GM23338 (cell line): ENCODE measurements around the gene SMAD9. TPM values are rescaled to one million over a fixed set of nuclear protein-coding genes. Genes with fewer than 3 reads are reported as not detected.

Experiments
- ATAC-seq: fragments of 200-7000 bp; cut with Tn5 transposase; 3 replicates; pipeline ENCODE4 v1.9.1; 2020
- DNase-seq: peaks from one replicate; pipeline ENCODE4 v3.0.0-alpha.2; 2015; ENCODE audit warnings: low spot score
- H2AFZ ChIP-seq: fragments of 200-600 bp; sonication (generic); 2 replicates; pipeline ENCODE4 v1.8.0; 2016; ENCODE audit warnings: antibody characterized with exemption, mild to moderate bottlenecking, moderate library complexity
- H3F3A ChIP-seq: fragments of 200-600 bp; sonication (generic); replicated peaks from 2 replicates; pipeline ENCODE4 v1.8.0; 2017; ENCODE audit warnings: antibody characterized with exemption, mixed run types, low read depth
- H3K27ac ChIP-seq: fragments of 200-600 bp; sonication (generic); 2 replicates; pipeline ENCODE4 v1.6.1; 2016; ENCODE audit warnings: low read depth
- H3K27me3 ChIP-seq: fragments of 200-600 bp; sonication (generic); 2 replicates; pipeline ENCODE4 v1.8.0; 2016; ENCODE audit warnings: mild to moderate bottlenecking, mixed run types, moderate library complexity; ENCODE audit not compliant: insufficient read depth
- H3K36me3 ChIP-seq: fragments of 200-600 bp; sonication (generic); 2 replicates; pipeline ENCODE4 v1.8.0; 2016; ENCODE audit warnings: mild to moderate bottlenecking; ENCODE audit not compliant: insufficient read depth
- H3K4me1 ChIP-seq: fragments of 200-600 bp; sonication (generic); 2 replicates; pipeline ENCODE4 v1.8.0; 2016; ENCODE audit warnings: mild to moderate bottlenecking, moderate library complexity; ENCODE audit not compliant: insufficient read depth
- H3K4me2 ChIP-seq: fragments of 200-600 bp; sonication (generic); 2 replicates; pipeline ENCODE4 v1.7.1; 2017; ENCODE audit warnings: mixed run types
- H3K4me3 ChIP-seq: fragments of 200-600 bp; sonication (generic); 2 replicates; pipeline ENCODE4 v1.6.1; 2016; ENCODE audit warnings: mixed run types
- H3K79me2 ChIP-seq: fragments of 200-600 bp; sonication (generic); replicated peaks from 2 replicates; pipeline ENCODE4 v1.8.0; 2017; ENCODE audit warnings: mild to moderate bottlenecking; ENCODE audit not compliant: insufficient read depth
- H3K9me2 ChIP-seq: fragments of 200-600 bp; sonication (generic); 2 replicates; pipeline ENCODE4 v1.8.0; 2017; ENCODE audit not compliant: insufficient read depth
- H4K20me1 ChIP-seq: fragments of 200-600 bp; sonication (generic); replicated peaks from 2 replicates; pipeline ENCODE4 v1.8.0; 2017; ENCODE audit warnings: mild to moderate bottlenecking; ENCODE audit not compliant: insufficient read depth
- H3K27ac Mint-ChIP-seq: 2 replicates; pipeline ENCODE4 v1.8.0; 2020; ENCODE audit warnings: inconsistent platforms, mild to moderate bottlenecking, moderate library complexity, mixed read lengths
- H3K27me3 Mint-ChIP-seq: 3 replicates; pipeline ENCODE4 v1.8.0; 2022; ENCODE audit warnings: low read depth, mild to moderate bottlenecking, moderate library complexity, mixed read lengths, inconsistent platforms; ENCODE audit not compliant: insufficient read depth, poor library complexity
- H3K36me3 Mint-ChIP-seq: 3 replicates; pipeline ENCODE4 v1.8.0; 2021; ENCODE audit warnings: low read depth, mild to moderate bottlenecking, inconsistent platforms, moderate library complexity, mixed read lengths
- H3K4me1 Mint-ChIP-seq: 3 replicates; pipeline ENCODE4 v1.8.0; 2020; ENCODE audit warnings: mild to moderate bottlenecking, inconsistent platforms, mixed read lengths
- H3K4me3 Mint-ChIP-seq: 3 replicates; pipeline ENCODE4 v1.8.0; 2021; ENCODE audit warnings: moderate library complexity, mild to moderate bottlenecking, inconsistent platforms, mixed read lengths
- H3K9me3 Mint-ChIP-seq: 3 replicates; pipeline ENCODE4 v1.8.0; 2020; ENCODE audit warnings: moderate library complexity, mild to moderate bottlenecking, inconsistent platforms, mixed read lengths
- CREB1 ChIP-seq: fragments of 250-450 bp; sonication (Bioruptor Pico); IDR thresholded peaks from 2 replicates; pipeline ENCODE4 v1.5.0; 2020; ENCODE audit warnings: low read depth, mild to moderate bottlenecking, moderate library complexity
- EZH2phosphoT487 ChIP-seq: fragments of 200-600 bp; sonication (generic); IDR thresholded peaks from one replicate; pipeline ENCODE4 v1.8.1; 2018; ENCODE audit warnings: antibody characterized with exemption; ENCODE audit not compliant: unreplicated experiment
- JUNB ChIP-seq: IDR thresholded peaks from one replicate; pipeline ENCODE4 v1.6.1; 2016; ENCODE audit warnings: antibody characterized with exemption; ENCODE audit not compliant: unreplicated experiment
- NANOG ChIP-seq: IDR thresholded peaks from 2 replicates; pipeline ENCODE4 v1.6.1; 2016; ENCODE audit warnings: antibody characterized with exemption, borderline replicate concordance
- ZNF331 ChIP-seq: fragments of 250-450 bp; sonication (Bioruptor Pico); IDR thresholded peaks from 2 replicates; pipeline ENCODE4 v1.5.0; 2020; ENCODE audit warnings: low read depth, mild to moderate bottlenecking, moderate library complexity
- polyA plus RNA-seq: library from polyadenylated mRNA; unstranded; fragments of >200 nt; fragmentation: Nextera tagmentation; extraction: Ambion mirVana; gene quantifications from 2 replicates; pipeline ENCODE4 v1.2.1, GENCODE V29; 2016
- total RNA-seq: library from RNA; depleted of rRNA; stranded (reverse); fragments of >200 nt; shearing (Covaris generic); gene quantifications from 2 replicates; pipeline ENCODE4 v1.2.3, GENCODE V29; 2014
- TF ChIP-seq, protein P1 (sequence below), 2 experiments: fragments of 200-600 bp in 1 of 2; sonication (generic) in 1 of 2; conservative IDR thresholded peaks; 2 replicates each; pipeline versions ENCODE4 v1.5.1 to v1.6.1; 2016 to 2017; ENCODE audit warnings: antibody characterized with exemption in 2 of 2, low read depth in 2 of 2, mild to moderate bottlenecking in 2 of 2, moderate library complexity in 1 of 2
- TF ChIP-seq, protein P2 (sequence below): IDR thresholded peaks from 2 replicates; pipeline ENCODE4 v1.6.1; 2016; ENCODE audit warnings: antibody characterized with exemption
- TF ChIP-seq, protein P3 (sequence below): fragments of 250-450 bp; sonication (Bioruptor Pico); IDR thresholded peaks from 2 replicates; pipeline ENCODE4 v1.5.0; 2020; ENCODE audit warnings: mild to moderate bottlenecking, moderate library complexity

The SMAD9 gene
- total and polyA plus RNA-seq, 2 experiments from 2014 or later: 0.95 to 1.3 TPM

DNA sequence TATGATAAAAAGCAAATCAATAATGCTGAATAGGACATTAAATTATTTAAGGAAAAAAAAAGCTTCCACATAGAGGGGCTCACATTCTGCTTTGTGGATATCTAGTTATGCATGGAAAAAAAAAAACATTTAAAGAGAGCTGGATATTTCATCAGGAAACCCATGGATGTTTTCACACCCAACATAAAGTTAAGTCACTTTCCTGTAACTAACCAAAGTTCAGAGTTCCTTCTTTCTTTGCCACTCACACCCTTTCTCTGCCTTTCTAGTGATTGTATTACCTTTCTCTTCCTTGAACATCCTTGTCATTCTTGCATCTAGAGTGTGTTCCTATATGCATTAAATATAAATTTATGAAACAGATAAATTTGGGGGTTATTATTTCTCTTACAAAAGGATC, 53.8 kb downstream of the SMAD9 start:
- Histone ChIP-seq H3K4me1 (peaks cover 18% of the 10 kb centered on the region), H4K20me1 (no peaks in the 10 kb centered on the region), H3K27me3 (no peaks in the 10 kb centered on the region), H3K27ac (no peak overlapping the region), H3K79me2 (no peaks in the 10 kb centered on the region), H3F3A (no peaks in the 10 kb centered on the region), H3K4me2 (no peak overlapping the region), H2AFZ (no peak overlapping the region), H3K9me2 (no peaks in the 10 kb centered on the region), H3K4me3 (no peak overlapping the region), H3K36me3 (no peaks in the 10 kb centered on the region)
- DNase-seq: no peak
- Mint-ChIP-seq H3K27me3 (peaks cover 3% of the 10 kb centered on the region), H3K4me1 (peaks cover 24% of the 10 kb centered on the region), H3K27ac (no peak overlapping the region), H3K36me3 (no peaks in the 10 kb centered on the region), H3K9me3 (no peaks in the 10 kb centered on the region), H3K4me3 (no peak overlapping the region)
- TF ChIP-seq EZH2phosphoT487 (no peak), ZNF331 (CRISPR knock-in tag) (no peak), JUNB (no peak), CREB1 (CRISPR knock-in tag) (no peak), NANOG (no peak)
- TF ChIP-seq, protein P1, sequence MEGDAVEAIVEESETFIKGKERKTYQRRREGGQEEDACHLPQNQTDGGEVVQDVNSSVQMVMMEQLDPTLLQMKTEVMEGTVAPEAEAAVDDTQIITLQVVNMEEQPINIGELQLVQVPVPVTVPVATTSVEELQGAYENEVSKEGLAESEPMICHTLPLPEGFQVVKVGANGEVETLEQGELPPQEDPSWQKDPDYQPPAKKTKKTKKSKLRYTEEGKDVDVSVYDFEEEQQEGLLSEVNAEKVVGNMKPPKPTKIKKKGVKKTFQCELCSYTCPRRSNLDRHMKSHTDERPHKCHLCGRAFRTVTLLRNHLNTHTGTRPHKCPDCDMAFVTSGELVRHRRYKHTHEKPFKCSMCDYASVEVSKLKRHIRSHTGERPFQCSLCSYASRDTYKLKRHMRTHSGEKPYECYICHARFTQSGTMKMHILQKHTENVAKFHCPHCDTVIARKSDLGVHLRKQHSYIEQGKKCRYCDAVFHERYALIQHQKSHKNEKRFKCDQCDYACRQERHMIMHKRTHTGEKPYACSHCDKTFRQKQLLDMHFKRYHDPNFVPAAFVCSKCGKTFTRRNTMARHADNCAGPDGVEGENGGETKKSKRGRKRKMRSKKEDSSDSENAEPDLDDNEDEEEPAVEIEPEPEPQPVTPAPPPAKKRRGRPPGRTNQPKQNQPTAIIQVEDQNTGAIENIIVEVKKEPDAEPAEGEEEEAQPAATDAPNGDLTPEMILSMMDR (conservative IDR thresholded peaks at IDR 0.05; ENCODE audit: low read depth in 2 of 2): no peak
- TF ChIP-seq, protein P2, sequence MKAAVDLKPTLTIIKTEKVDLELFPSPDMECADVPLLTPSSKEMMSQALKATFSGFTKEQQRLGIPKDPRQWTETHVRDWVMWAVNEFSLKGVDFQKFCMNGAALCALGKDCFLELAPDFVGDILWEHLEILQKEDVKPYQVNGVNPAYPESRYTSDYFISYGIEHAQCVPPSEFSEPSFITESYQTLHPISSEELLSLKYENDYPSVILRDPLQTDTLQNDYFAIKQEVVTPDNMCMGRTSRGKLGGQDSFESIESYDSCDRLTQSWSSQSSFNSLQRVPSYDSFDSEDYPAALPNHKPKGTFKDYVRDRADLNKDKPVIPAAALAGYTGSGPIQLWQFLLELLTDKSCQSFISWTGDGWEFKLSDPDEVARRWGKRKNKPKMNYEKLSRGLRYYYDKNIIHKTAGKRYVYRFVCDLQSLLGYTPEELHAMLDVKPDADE: no peak
- TF ChIP-seq, protein P3, sequence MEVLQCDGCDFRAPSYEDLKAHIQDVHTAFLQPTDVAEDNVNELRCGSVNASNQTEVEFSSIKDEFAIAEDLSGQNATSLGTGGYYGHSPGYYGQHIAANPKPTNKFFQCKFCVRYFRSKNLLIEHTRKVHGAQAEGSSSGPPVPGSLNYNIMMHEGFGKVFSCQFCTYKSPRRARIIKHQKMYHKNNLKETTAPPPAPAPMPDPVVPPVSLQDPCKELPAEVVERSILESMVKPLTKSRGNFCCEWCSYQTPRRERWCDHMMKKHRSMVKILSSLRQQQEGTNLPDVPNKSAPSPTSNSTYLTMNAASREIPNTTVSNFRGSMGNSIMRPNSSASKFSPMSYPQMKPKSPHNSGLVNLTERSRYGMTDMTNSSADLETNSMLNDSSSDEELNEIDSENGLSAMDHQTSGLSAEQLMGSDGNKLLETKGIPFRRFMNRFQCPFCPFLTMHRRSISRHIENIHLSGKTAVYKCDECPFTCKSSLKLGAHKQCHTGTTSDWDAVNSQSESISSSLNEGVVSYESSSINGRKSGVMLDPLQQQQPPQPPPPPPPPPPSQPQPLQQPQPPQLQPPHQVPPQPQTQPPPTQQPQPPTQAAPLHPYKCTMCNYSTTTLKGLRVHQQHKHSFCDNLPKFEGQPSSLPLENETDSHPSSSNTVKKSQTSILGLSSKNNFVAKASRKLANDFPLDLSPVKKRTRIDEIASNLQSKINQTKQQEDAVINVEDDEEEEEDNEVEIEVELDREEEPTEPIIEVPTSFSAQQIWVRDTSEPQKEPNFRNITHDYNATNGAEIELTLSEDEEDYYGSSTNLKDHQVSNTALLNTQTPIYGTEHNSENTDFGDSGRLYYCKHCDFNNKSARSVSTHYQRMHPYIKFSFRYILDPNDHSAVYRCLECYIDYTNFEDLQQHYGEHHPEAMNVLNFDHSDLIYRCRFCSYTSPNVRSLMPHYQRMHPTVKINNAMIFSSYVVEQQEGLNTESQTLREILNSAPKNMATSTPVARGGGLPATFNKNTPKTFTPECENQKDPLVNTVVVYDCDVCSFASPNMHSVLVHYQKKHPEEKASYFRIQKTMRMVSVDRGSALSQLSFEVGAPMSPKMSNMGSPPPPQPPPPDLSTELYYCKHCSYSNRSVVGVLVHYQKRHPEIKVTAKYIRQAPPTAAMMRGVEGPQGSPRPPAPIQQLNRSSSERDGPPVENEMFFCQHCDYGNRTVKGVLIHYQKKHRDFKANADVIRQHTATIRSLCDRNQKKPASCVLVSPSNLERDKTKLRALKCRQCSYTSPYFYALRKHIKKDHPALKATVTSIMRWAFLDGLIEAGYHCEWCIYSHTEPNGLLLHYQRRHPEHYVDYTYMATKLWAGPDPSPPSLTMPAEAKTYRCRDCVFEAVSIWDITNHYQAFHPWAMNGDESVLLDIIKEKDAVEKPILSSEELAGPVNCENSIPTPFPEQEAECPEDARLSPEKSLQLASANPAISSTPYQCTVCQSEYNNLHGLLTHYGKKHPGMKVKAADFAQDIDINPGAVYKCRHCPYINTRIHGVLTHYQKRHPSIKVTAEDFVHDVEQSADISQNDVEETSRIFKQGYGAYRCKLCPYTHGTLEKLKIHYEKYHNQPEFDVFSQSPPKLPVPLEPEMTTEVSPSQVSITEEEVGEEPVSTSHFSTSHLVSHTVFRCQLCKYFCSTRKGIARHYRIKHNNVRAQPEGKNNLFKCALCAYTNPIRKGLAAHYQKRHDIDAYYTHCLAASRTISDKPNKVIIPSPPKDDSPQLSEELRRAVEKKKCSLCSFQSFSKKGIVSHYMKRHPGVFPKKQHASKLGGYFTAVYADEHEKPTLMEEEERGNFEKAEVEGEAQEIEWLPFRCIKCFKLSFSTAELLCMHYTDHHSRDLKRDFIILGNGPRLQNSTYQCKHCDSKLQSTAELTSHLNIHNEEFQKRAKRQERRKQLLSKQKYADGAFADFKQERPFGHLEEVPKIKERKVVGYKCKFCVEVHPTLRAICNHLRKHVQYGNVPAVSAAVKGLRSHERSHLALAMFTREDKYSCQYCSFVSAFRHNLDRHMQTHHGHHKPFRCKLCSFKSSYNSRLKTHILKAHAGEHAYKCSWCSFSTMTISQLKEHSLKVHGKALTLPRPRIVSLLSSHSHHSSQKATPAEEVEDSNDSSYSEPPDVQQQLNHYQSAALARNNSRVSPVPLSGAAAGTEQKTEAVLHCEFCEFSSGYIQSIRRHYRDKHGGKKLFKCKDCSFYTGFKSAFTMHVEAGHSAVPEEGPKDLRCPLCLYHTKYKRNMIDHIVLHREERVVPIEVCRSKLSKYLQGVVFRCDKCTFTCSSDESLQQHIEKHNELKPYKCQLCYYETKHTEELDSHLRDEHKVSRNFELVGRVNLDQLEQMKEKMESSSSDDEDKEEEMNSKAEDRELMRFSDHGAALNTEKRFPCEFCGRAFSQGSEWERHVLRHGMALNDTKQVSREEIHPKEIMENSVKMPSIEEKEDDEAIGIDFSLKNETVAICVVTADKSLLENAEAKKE (CRISPR knock-in tag): no peak
- ATAC-seq: no peak
